Gastrocnemius medialis (tissue), 4 donors: ENCODE data around the gene OR2T4. TPM values are rescaled to one million over a fixed set of nuclear protein-coding genes. Genes with fewer than 3 reads are reported as not detected.

Experiments used
- ATAC-seq, 2 donors: fragments of 150-250 bp; one replicate each; pipeline ENCODE4 v1.9.1; 2016
- DNase-seq, 2 donors: peaks; one replicate each; pipeline ENCODE4 v3.0.0-alpha.2; 2019
- H3K27ac ChIP-seq, 4 donors: fragments of 200-600 bp; sonication (generic); 1 replicate in 1 of 4; 2 replicates in 3 of 4; pipeline ENCODE4 v1.5.1; 2016 to 2018; ENCODE audit warnings: mild to moderate bottlenecking in 2 of 4, moderate library complexity in 1 of 4
- H3K27me3 ChIP-seq, 3 donors: fragments of 200-600 bp; sonication (generic) in 2 of 3; 1 replicate in 1 of 3; 2 replicates in 2 of 3; pipeline versions ENCODE4 v1.5.1 to v1.6.0; 2016 to 2019; ENCODE audit warnings: mild to moderate bottlenecking in 1 of 3, moderate library complexity in 1 of 3
- H3K36me3 ChIP-seq, 2 donors: fragments of 200-600 bp; sonication (generic) in 1 of 2; one replicate each; pipeline ENCODE4 v1.5.1; 2017 to 2018
- H3K4me1 ChIP-seq, 2 donors: fragments of 200-600 bp; sonication (generic) in 1 of 2; one replicate each; pipeline ENCODE4 v1.5.1; 2016 to 2017; ENCODE audit warnings: mild to moderate bottlenecking in 2 of 2
- H3K4me3 ChIP-seq, 4 donors: fragments of 200-600 bp; sonication (generic) in 3 of 4; 1 replicate in 1 of 4; 2 replicates in 3 of 4; pipeline ENCODE4 v1.5.1; 2016 to 2019; ENCODE audit warnings: mild to moderate bottlenecking in 2 of 4
- H3K9me3 ChIP-seq, 3 donors: fragments of 200-600 bp; sonication (generic) in 2 of 3; 1 replicate in 1 of 3; 2 replicates in 2 of 3; pipeline ENCODE4 v1.5.1; 2016 to 2019
- POLR2A ChIP-seq, 2 donors: fragments of 450-650 bp; IDR thresholded peaks; one replicate each; pipeline ENCODE4 v1.6.1; 2017; ENCODE audit warnings: antibody characterized with exemption in 2 of 2, mild to moderate bottlenecking in 2 of 2, moderate library complexity in 2 of 2
- in situ Hi-C, 4 donors: fragments of 200-750 bp; cut with MboI; loops; one replicate each; pipeline versions ENCODE4 v1.15.0 to v1.8.0; 2017; ENCODE audit warnings: low sequenced_read_pairs in 4 of 4
- intact Hi-C: fragments of 100-400 bp; cut with DNase I; formaldehyde crosslinking; loops from one replicate; pipeline ENCODE4 v1.15.1; 2023; ENCODE audit warnings: low total_unique reads
- total RNA-seq, 4 donors: library from RNA; depleted of rRNA; stranded (reverse); fragments of >200 nt; gene quantifications; one replicate each; pipeline versions ENCODE4 v1.1.0 to v1.2.3, GENCODE V29; 2016
- TF ChIP-seq, protein P1 (sequence below), 5 experiments: fragments of 450-650 bp in 3 of 5; fragments of 200-600 bp in 2 of 5; sonication (generic) in 2 of 5; IDR thresholded peaks in 4 of 5; conservative IDR thresholded peaks in 1 of 5; 1 replicate in 4 of 5; 2 replicates in 1 of 5; pipeline ENCODE4 v1.5.1; 2016 to 2019; ENCODE audit warnings: antibody characterized with exemption in 5 of 5, mild to moderate bottlenecking in 3 of 5, moderate library complexity in 3 of 5

Gene OR2T4
- total RNA-seq, 4 donors from 2014 or later = not detected

GRCh38 chr1:248359415-248359814, 2.0 kb upstream of the OR2T4 start:
- Histone ChIP-seq H3K4me3 (no peak overlapping the region), H3K27me3 (no peaks in the 10 kb centered on the region), H3K27ac (no peak overlapping the region), H3K4me1 (no peaks in the 10 kb centered on the region), H3K36me3 (no peaks in the 10 kb centered on the region), H3K9me3 (no peaks in the 10 kb centered on the region)
- no peak for DNase-seq
- intact Hi-C loops = no loop called here
- TF ChIP-seq, protein P1, sequence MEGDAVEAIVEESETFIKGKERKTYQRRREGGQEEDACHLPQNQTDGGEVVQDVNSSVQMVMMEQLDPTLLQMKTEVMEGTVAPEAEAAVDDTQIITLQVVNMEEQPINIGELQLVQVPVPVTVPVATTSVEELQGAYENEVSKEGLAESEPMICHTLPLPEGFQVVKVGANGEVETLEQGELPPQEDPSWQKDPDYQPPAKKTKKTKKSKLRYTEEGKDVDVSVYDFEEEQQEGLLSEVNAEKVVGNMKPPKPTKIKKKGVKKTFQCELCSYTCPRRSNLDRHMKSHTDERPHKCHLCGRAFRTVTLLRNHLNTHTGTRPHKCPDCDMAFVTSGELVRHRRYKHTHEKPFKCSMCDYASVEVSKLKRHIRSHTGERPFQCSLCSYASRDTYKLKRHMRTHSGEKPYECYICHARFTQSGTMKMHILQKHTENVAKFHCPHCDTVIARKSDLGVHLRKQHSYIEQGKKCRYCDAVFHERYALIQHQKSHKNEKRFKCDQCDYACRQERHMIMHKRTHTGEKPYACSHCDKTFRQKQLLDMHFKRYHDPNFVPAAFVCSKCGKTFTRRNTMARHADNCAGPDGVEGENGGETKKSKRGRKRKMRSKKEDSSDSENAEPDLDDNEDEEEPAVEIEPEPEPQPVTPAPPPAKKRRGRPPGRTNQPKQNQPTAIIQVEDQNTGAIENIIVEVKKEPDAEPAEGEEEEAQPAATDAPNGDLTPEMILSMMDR (IDR thresholded peaks at IDR 0.05 in 4 of 5, conservative IDR thresholded peaks at IDR 0.05 in 1 of 5) = no peak
- TF ChIP-seq POLR2A (IDR thresholded peaks at IDR 0.05) = no peak
- in situ Hi-C loops = no loop called here
- ATAC-seq = no peak

DNA sequence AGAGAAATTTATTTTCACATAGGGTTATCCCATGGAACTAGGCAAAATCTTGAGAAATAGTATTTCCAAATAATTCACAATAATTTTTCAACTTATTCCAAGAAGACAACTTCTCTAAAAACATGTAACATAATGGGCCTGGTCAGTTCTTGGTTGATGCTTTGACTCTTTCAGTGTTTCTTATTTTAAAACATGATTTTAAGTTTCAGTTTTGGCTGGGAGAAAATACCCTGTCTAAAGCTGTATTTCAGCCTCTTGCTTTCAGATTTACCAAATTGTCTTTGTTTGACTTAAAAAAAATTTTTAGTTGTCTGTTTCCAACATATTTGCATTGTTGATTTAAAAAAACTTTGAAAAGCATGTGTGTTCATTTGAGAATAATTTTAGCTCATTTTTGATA, 5.1 kb downstream of the OR2T4 start:
- Histone ChIP-seq H3K9me3 (no peaks in the 10 kb centered on the region), H3K36me3 (no peaks in the 10 kb centered on the region), H3K27ac (no peak overlapping the region), H3K27me3 (no peaks in the 10 kb centered on the region), H3K4me1 (no peaks in the 10 kb centered on the region), H3K4me3 (no peak overlapping the region)
- no peak for TF ChIP-seq POLR2A (IDR thresholded peaks at IDR 0.05)
- TF ChIP-seq, protein P1 (IDR thresholded peaks at IDR 0.05 in 4 of 5, conservative IDR thresholded peaks at IDR 0.05 in 1 of 5) = no peak
- intact Hi-C loops (no loop called here), in situ Hi-C loops (no loop called here)
- ATAC-seq (no peak), DNase-seq (no peak)

GRCh38 chr1:248372394-248372793, 10.9 kb downstream of the OR2T4 start:
- no peak overlapping the region for H3K27ac ChIP-seq
- no peak overlapping the region for H3K4me3 ChIP-seq
- TF ChIP-seq POLR2A (IDR thresholded peaks at IDR 0.05) = no peak
- TF ChIP-seq, protein P1 (IDR thresholded peaks at IDR 0.05 in 4 of 5, conservative IDR thresholded peaks at IDR 0.05 in 1 of 5) = no peak
- no peaks in the 10 kb centered on the region for H3K4me1 ChIP-seq
- no peaks in the 10 kb centered on the region for H3K9me3 ChIP-seq
- no peaks in the 10 kb centered on the region for H3K36me3 ChIP-seq
- ATAC-seq (no peak), DNase-seq (no peak)
- intact Hi-C loops = no loop called here
- in situ Hi-C loops = no loop called here
- H3K27me3 ChIP-seq = no peaks in the 10 kb centered on the region

- TF ChIP-seq, protein P1 (IDR thresholded peaks at IDR 0.05 in 4 of 5, conservative IDR thresholded peaks at IDR 0.05 in 1 of 5) = no peak
- TF ChIP-seq POLR2A (IDR thresholded peaks at IDR 0.05) = no peak
- DNase-seq (no peak), ATAC-seq (no peak)
- no peaks in the 10 kb centered on the region for H3K27me3 ChIP-seq
- intact Hi-C loops = no loop called here
- no peak overlapping the region for H3K27ac ChIP-seq
- in situ Hi-C loops = no loop called here
- H3K36me3 ChIP-seq = no peaks in the 10 kb centered on the region
- no peak overlapping the region for H3K4me3 ChIP-seq
- H3K4me1 ChIP-seq = no peaks in the 10 kb centered on the region
- no peaks in the 10 kb centered on the region for H3K9me3 ChIP-seq
These were observed 12.3 kb downstream of the OR2T4 start for GRCh38 chr1:248373761-248374160.

DNA sequence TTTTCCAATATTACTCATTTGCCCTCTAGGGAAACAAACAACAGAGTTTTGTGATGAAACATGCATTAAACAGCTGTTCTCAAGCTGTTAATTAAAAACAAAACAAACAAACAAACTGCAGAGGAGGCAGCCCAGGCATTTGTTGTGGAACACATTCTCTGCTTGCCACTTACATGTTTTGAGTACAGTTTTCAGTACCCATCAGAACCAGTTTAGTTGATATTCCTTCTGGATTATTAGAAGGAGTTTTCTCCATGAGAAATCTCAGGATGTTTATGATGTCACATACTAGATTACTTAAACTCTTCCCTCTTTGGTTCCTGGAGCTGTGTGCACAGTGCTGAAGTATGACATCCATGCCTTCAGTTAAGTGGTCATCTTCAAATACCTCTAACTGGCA, 14.0 kb downstream of the OR2T4 start, which contains the start of gene OR2T6:
Gene OR2T6 (plus strand): TSS at position 301 of the 400 bp plus-strand sequence. CDS start 11,863 bp downstream, outside the sequence.
- ATAC-seq = no peak
- no peaks in the 10 kb centered on the region for H3K9me3 ChIP-seq
- no peak for TF ChIP-seq POLR2A (IDR thresholded peaks at IDR 0.05)
- TF ChIP-seq, protein P1 (IDR thresholded peaks at IDR 0.05 in 4 of 5, conservative IDR thresholded peaks at IDR 0.05 in 1 of 5) = no peak
- no peak for DNase-seq
- no peaks in the 10 kb centered on the region for H3K27me3 ChIP-seq
- no peak within 1 kb of the TSS for H3K4me3 ChIP-seq
- no peak within 1 kb of the TSS for H3K27ac ChIP-seq
- in situ Hi-C loops (no loop called here), intact Hi-C loops (no loop called here)
- H3K4me1 ChIP-seq = no peaks in the 10 kb centered on the region
- no peaks in the 10 kb centered on the region for H3K36me3 ChIP-seq
